Stimulated activated naive B cell treated with anti-CD40 and anti-IgM and Interleukin-4, amounts not matched to agents 10 μg/mL and 1 μg/mL and 100 μg/mL, for 72 hours (primary cell): ENCODE results near the gene TBC1D9B.

Source experiments
- ATAC-seq, 2 donors: fragments of 150-1000 bp; cut with Tn5 transposase; replicated peaks; 2 replicates each; pipeline ENCODE4 v1.10.0; 2021; ENCODE audit warnings: moderate library complexity in 1 of 2
- DNase-seq: peaks from one replicate; pipeline ENCODE4 v3.0.0; 2021
- H3K27ac Mint-ChIP-seq: one replicate; pipeline ENCODE4 v1.8.0; 2022; ENCODE audit warnings: mild to moderate bottlenecking, mixed read lengths
- H3K27me3 Mint-ChIP-seq, 2 donors: one replicate each; pipeline ENCODE4 v1.8.0; 2022; ENCODE audit warnings: mixed read lengths in 2 of 2
- H3K36me3 Mint-ChIP-seq, 2 donors: one replicate each; pipeline ENCODE4 v1.8.0; 2022; ENCODE audit warnings: mixed read lengths in 2 of 2, mild to moderate bottlenecking in 1 of 2
- H3K4me1 Mint-ChIP-seq, 2 donors: one replicate each; pipeline ENCODE4 v1.8.0; 2022; ENCODE audit warnings: mixed read lengths in 2 of 2, mild to moderate bottlenecking in 1 of 2
- H3K4me3 Mint-ChIP-seq, 2 donors: one replicate each; pipeline ENCODE4 v1.8.0; 2022; ENCODE audit warnings: mild to moderate bottlenecking in 2 of 2, mixed read lengths in 2 of 2, moderate library complexity in 1 of 2
- H3K9me3 Mint-ChIP-seq, 2 donors: one replicate each; pipeline ENCODE4 v1.8.0; 2022; ENCODE audit warnings: mixed read lengths in 2 of 2, mild to moderate bottlenecking in 1 of 2

Gene TBC1D9B

DNA sequence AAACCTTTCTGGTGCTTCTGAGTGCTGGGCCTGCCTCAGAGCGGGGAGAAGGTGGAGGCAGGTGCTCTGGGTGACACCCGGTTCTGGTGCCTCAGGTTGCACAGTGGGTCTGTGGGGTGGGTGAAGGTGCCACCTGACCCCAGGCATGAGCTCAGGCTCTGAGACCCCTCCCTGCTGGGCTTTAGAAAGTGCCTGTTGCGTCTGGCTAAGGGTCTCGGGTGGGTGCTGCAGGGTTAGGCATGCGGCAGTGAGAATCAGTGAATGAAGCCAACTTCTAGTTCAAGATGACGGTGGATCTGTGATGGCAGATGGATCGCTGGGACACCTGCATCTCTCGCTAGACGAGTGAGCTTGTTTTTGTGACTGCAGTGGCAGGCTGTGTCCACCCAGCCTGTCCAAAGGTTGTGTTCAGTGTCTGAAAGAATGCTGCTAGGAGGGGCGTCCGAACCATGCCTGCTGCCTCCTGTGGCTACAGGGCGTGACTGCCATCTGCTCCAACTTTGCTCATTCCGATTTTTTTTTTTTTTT lies 82.0 kb downstream of the TBC1D9B start:
- H3K36me3 Mint-ChIP-seq: peaks cover 74 to 80% of the 10 kb centered on the region in 2 donors
- DNase-seq: no peak
- H3K4me3 Mint-ChIP-seq: no peak overlapping the region
- peaks cover 36 to 70% of the 10 kb centered on the region in 2 donors for H3K4me1 Mint-ChIP-seq
- H3K27me3 Mint-ChIP-seq: no peaks in the 10 kb centered on the region
- peak overlapping the region; percentile 31 for H3K27ac Mint-ChIP-seq
- H3K9me3 Mint-ChIP-seq: no peaks in the 10 kb centered on the region
- no peak for ATAC-seq

- no peaks in the 10 kb centered on the region for H3K9me3 Mint-ChIP-seq
- no peaks in the 10 kb centered on the region for H3K27me3 Mint-ChIP-seq
- peaks cover 44 to 77% of the 10 kb centered on the region in 2 donors for H3K4me1 Mint-ChIP-seq
- peak overlapping the region; percentile 53 for H3K27ac Mint-ChIP-seq
- H3K4me3 Mint-ChIP-seq: no peak overlapping the region
- ATAC-seq: no peak
- H3K36me3 Mint-ChIP-seq: peaks cover 65 to 72% of the 10 kb centered on the region in 2 donors
- no peak for DNase-seq
Observed at GRCh38 chr5:179824745-179825112, 83.0 kb downstream of the TBC1D9B start.

DNA sequence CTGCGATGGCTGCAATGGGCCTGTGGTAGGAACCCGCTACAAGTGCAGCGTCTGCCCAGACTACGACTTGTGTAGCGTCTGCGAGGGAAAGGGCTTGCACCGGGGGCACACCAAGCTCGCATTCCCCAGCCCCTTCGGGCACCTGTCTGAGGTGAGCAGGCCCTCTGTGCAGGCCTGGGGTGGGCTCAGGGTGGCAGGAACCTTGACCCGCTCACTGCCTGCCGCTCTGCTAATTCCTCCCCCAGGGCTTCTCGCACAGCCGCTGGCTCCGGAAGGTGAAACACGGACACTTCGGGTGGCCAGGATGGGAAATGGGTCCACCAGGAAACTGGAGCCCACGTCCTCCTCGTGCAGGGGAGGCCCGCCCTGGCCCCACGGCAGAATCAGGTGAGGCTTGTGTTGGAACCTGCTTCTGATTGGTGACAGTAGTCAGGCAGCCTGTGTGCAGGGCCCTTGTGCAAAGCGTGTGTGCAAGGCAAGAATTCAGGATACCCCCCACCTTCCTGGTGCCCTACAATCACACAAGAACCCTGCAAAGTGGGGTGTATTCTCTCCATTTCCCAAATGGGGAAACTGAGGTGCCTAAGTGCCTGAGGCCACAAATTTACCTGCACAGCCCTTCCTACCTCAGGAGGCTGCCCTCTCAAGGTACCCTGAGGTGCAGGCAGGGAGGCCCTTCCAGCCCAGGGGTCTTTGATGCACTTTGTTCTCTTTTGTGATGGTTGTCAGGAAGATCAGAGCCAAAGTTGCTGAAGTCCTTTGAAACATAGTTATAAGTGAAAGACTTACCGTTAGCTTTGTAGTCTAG lies 83.6 kb downstream of the TBC1D9B start:
- Mint-ChIP-seq H3K4me3 (no peak overlapping the region), H3K9me3 (no peaks in the 10 kb centered on the region), H3K4me1 (peaks cover 44 to 77% of the 10 kb centered on the region in 2 donors), H3K27me3 (no peaks in the 10 kb centered on the region), H3K27ac (no peak overlapping the region), H3K36me3 (peaks cover 63 to 66% of the 10 kb centered on the region in 2 donors)
- ATAC-seq: no peak
- DNase-seq: no peak

- Mint-ChIP-seq H3K4me1 (peaks cover 47 to 81% of the 10 kb centered on the region in 2 donors), H3K4me3 (peak overlapping the region; percentile 91 to 97), H3K27ac (peak overlapping the region; percentile 97), H3K36me3 (peaks cover 49 to 53% of the 10 kb centered on the region in 2 donors), H3K27me3 (no peaks in the 10 kb centered on the region), H3K9me3 (no peaks in the 10 kb centered on the region)
- DNase-seq (no peak), ATAC-seq (no peak)
Observed at GRCh38 chr5:179822444-179822990, 85.2 kb downstream of the TBC1D9B start.

DNA sequence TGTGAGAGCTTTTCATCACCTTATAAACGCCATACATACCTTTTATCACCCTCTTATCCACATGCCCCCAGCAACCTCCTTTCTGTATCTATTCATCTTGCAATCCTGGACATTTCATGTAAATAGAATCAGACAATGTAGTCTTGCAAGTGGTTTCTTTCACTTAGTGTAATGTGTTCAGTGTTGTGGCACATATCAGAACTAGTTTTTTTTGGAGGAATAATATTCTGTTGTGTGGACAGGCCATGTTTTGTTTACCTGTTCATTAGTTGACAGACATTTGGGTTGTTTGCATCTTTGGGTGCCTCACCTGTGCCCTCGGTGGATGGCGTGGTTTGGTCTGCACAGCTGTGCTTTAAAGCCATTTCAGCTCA lies 85.7 kb downstream of the TBC1D9B start:
- ATAC-seq (no peak), DNase-seq (no peak)
- peaks cover 44 to 50% of the 10 kb centered on the region in 2 donors for H3K36me3 Mint-ChIP-seq
- peak overlapping the region; percentile 97 for H3K27ac Mint-ChIP-seq
- peak overlapping the region; percentile 91 to 97 for H3K4me3 Mint-ChIP-seq
- H3K9me3 Mint-ChIP-seq: no peaks in the 10 kb centered on the region
- H3K27me3 Mint-ChIP-seq: no peaks in the 10 kb centered on the region
- peaks cover 49 to 81% of the 10 kb centered on the region in 2 donors for H3K4me1 Mint-ChIP-seq

DNA sequence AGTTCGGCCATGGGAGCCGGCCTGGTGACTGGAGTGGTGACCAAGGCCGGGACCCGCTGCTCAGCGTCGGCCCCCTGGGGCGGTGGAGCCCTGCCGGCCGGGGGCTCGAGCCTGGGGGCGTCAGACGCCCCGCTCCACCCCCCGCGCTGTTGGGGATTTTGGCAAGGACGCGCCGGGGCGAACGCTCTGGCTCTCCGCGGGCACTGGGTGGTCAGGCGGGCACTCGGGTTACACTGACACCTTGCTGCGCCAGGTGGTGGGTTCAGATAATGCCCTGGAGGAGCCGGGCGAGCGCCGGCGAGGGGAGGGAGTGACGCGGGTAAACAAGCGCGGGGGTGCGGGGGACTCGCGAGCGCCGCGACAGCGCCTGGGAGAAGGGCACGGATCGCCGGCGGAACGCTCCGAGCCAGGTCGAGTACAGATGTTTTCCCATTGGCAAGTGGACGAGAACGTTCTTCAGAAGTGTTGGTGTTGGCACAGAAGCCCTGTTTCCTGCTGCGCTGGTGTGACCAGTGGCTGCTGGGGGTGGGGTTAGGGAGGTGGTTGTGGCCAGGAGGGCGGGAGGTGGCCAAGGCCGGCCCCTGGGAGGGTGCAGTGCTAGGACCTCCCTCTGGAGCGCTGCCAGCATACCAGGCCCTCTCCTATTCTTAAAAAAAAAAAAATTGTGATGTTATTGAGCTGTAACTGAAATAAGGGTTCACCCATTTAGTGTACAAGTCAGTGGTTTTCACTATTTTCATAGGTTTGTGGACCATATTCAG lies 86.2 kb downstream of the TBC1D9B start:
- no peaks in the 10 kb centered on the region for H3K9me3 Mint-ChIP-seq
- H3K4me1 Mint-ChIP-seq: peaks cover 45 to 79% of the 10 kb centered on the region in 2 donors
- no peaks in the 10 kb centered on the region for H3K27me3 Mint-ChIP-seq
- peak; percentile 73 for DNase-seq
- peak; percentile 62 to 67 for ATAC-seq
- H3K4me3 Mint-ChIP-seq: peak overlapping the region; percentile 91 to 97
- H3K27ac Mint-ChIP-seq: peak overlapping the region; percentile 97
- H3K36me3 Mint-ChIP-seq: peaks cover 39 to 45% of the 10 kb centered on the region in 2 donors

DNA sequence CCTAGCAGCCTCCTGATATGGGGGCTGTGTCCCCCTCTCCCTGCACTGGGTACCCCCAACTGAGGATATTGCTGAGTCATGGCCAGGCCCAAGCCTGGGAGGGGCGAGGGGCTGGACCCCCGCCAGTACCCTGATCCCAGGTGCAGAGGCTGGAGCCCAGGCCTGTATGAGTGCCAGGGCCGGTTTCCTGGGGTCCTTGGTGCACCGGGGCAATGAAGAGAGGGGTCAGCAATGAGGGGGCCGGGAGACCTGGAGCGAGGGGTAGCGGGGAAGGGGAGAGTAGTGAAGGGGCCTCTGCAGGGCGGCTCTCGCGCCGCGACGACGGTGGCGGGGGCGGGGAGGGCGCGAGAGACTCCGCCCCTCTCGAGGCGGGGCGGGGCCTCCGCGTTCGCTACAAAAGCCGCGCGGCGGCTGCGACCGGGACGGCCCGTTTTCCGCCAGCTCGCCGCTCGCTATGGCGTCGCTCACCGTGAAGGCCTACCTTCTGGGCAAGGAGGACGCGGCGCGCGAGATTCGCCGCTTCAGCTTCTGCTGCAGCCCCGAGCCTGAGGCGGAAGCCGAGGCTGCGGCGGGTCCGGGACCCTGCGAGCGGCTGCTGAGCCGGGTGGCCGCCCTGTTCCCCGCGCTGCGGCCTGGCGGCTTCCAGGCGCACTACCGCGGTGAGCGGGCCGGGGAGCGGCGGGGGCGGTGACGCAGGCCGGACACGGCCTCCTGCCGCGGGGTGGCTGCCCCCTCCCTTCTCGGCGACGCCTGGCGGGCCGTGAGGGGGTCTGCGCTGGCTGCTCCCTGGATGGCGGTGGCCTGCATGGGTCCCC lies 87.0 kb downstream of the TBC1D9B start, which contains the start of gene SQSTM1:
Gene SQSTM1 (plus strand): TSS at position 423 of the 815 bp plus-strand sequence. CDS start 32 bp downstream, at position 455.
- H3K4me1 Mint-ChIP-seq: peaks cover 46 to 86% of the 10 kb centered on the region in 2 donors

DNA sequence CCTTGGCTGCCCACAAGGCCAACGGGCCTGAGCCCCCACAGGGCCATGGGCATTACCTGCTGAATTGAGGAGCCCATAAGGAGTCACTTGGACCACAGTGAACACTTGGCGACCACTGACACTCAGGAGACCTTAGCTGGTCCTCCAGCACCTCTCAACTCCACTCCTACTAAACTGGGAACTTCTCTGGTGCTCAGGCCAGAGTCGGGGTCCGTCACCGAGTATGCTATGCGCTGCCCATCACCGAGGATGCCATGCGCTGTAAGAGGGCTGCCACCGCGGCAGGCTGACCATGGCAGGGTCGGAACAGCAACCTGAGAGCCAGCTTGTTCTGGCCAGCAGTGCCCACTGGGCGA lies 87.6 kb downstream of the TBC1D9B start:
- H3K4me1 Mint-ChIP-seq: peaks cover 45 to 84% of the 10 kb centered on the region in 2 donors
- H3K27me3 Mint-ChIP-seq: no peaks in the 10 kb centered on the region
- H3K36me3 Mint-ChIP-seq: peaks cover 34 to 39% of the 10 kb centered on the region in 2 donors
- ATAC-seq: no peak
- H3K27ac Mint-ChIP-seq: peak overlapping the region; percentile 98
- H3K4me3 Mint-ChIP-seq: peak overlapping the region; percentile 86 to 92
- DNase-seq: no peak
- no peaks in the 10 kb centered on the region for H3K9me3 Mint-ChIP-seq

More for the DNA sequence above, 87.0 kb downstream of the TBC1D9B start, which contains the start of gene SQSTM1:
- Mint-ChIP-seq H3K9me3 (no peaks in the 10 kb centered on the region), H3K36me3 (peaks cover 37 to 42% of the 10 kb centered on the region in 2 donors), H3K27ac (peak within 1 kb of the TSS; percentile 98), H3K4me3 (peak within 1 kb of the TSS; percentile 91 to 97), H3K27me3 (no peaks in the 10 kb centered on the region)
- DNase-seq (peak; percentile 78), ATAC-seq (peak; percentile 37 to 51)

GRCh38 chr5:179819296-179820126 lies 88.2 kb downstream of the TBC1D9B start:
- Mint-ChIP-seq H3K27ac (peak overlapping the region; percentile 98), H3K36me3 (peaks cover 28 to 38% of the 10 kb centered on the region in 2 donors), H3K4me1 (peaks cover 42 to 78% of the 10 kb centered on the region in 2 donors), H3K27me3 (no peaks in the 10 kb centered on the region), H3K4me3 (peak overlapping the region; percentile 86 to 92), H3K9me3 (no peaks in the 10 kb centered on the region)
- peak; percentile 22 to 25 for ATAC-seq
- DNase-seq: peak; percentile 62

DNA sequence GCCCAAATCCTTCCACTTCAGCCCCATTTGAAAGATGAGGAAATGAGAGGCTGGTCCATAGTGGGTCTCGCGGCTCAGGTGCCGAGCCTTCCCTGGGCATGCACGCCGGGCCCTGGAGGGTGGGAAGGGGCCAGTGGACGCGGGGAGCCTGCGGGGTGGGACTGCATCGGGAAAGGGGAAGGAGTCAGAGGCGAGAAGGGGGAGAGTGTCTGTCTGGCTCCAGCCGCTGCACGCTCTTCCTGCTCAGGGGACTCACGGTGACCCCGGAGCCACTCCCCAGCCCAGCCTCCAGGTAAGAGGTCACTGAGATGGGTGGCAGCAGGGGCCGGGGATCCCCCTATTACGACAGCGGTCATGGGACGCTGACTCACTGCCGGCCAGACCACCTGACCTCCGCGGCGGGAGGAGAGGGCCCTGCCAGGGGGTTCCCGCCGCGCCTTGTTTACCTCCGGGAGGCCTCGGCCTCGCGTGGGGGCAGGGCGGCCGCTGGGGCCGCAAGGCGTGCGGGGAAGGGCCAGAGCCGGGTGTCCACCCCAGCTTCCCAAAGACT lies 88.9 kb downstream of the TBC1D9B start:
- H3K36me3 Mint-ChIP-seq: peaks cover 23 to 36% of the 10 kb centered on the region in 2 donors
- peak overlapping the region; percentile 80 to 92 for H3K4me3 Mint-ChIP-seq
- peaks cover 39 to 72% of the 10 kb centered on the region in 2 donors for H3K4me1 Mint-ChIP-seq
- DNase-seq: peak; percentile 96
- ATAC-seq: peak; percentile 77 to 82
- H3K9me3 Mint-ChIP-seq: no peaks in the 10 kb centered on the region
- no peaks in the 10 kb centered on the region for H3K27me3 Mint-ChIP-seq
- H3K27ac Mint-ChIP-seq: peak overlapping the region; percentile 98

GRCh38 chr5:179817890-179818745 lies 89.6 kb downstream of the TBC1D9B start:
- Mint-ChIP-seq H3K4me3 (peak overlapping the region; percentile 80 to 92), H3K4me1 (peaks cover 36 to 66% of the 10 kb centered on the region in 2 donors)

GRCh38 chr5:179817470-179817840 lies 90.2 kb downstream of the TBC1D9B start:
- ATAC-seq (no peak), DNase-seq (no peak)
- no peaks in the 10 kb centered on the region for H3K27me3 Mint-ChIP-seq
- peak overlapping the region; percentile 85 for H3K27ac Mint-ChIP-seq
- no peaks in the 10 kb centered on the region for H3K9me3 Mint-ChIP-seq
- H3K4me3 Mint-ChIP-seq: peak overlapping the region; percentile 67 to 92
- H3K4me1 Mint-ChIP-seq: peaks cover 33 to 59% of the 10 kb centered on the region in 2 donors
- peaks cover 23 to 37% of the 10 kb centered on the region in 2 donors for H3K36me3 Mint-ChIP-seq

More at GRCh38 chr5:179817890-179818745, 89.6 kb downstream of the TBC1D9B start:
- peaks cover 21 to 37% of the 10 kb centered on the region in 2 donors for H3K36me3 Mint-ChIP-seq
- ATAC-seq (no peak), DNase-seq (no peak)
- peak overlapping the region; percentile 98 for H3K27ac Mint-ChIP-seq
- no peaks in the 10 kb centered on the region for H3K27me3 Mint-ChIP-seq
- H3K9me3 Mint-ChIP-seq: no peaks in the 10 kb centered on the region
